ENCODE results near the gene PNO1.
A peak's percentile ranks its signal among the peaks of the same experiment; 100 is the strongest.
"Not testable (repeated sequence)": the region's sequence is repeated elsewhere in the genome, so short reads cannot be mapped to it uniquely, and the experiment has no call there.

The PNO1 gene

GRCh38 chr2:68156419-68156818 is 1.3 kb upstream of the PNO1 start:
- no peak for DNase-seq (ENCODE audit: low spot score)

GRCh38 chr2:68157002-68157401 is 686 bp upstream of the PNO1 start:
- DNase-seq (ENCODE audit: low spot score): no peak

GRCh38 chr2:68158134-68158447 is 403 bp downstream of the PNO1 start:
- no peak for DNase-seq (ENCODE audit: low spot score)

- no peak for DNase-seq (ENCODE audit: low spot score)
Measured at GRCh38 chr2:68163641-68164040, 6.0 kb downstream of the PNO1 start.

GRCh38 chr2:68167186-68167585 is 9.5 kb downstream of the PNO1 start:
- no peak for DNase-seq (ENCODE audit: low spot score)

- no peak for DNase-seq (ENCODE audit: low spot score)
Measured at GRCh38 chr2:68169308-68169707, 11.6 kb downstream of the PNO1 start.

GRCh38 chr2:68171146-68171545 is 13.5 kb downstream of the PNO1 start:
- DNase-seq (ENCODE audit: low spot score): no peak

- no peak for DNase-seq (ENCODE audit: low spot score)
Measured at GRCh38 chr2:68171684-68172083, 14.0 kb downstream of the PNO1 start.

- no peak for DNase-seq (ENCODE audit: low spot score)
Measured at GRCh38 chr2:68172521-68172920, 14.8 kb downstream of the PNO1 start.

- no peak for DNase-seq (ENCODE audit: low spot score)
Measured at GRCh38 chr2:68172990-68173700, 15.5 kb downstream of the PNO1 start.

- DNase-seq (ENCODE audit: low spot score): not testable (repeated sequence)
Measured at GRCh38 chr2:68175210-68175609, 17.5 kb downstream of the PNO1 start.

- no peak for DNase-seq (ENCODE audit: low spot score)
Measured at GRCh38 chr2:68176657-68177056, 19.0 kb downstream of the PNO1 start.

GRCh38 chr2:68177541-68177940 is 19.9 kb downstream of the PNO1 start:
- no peak for DNase-seq (ENCODE audit: low spot score)

GRCh38 chr2:68178432-68178831 is 20.7 kb downstream of the PNO1 start:
- DNase-seq (ENCODE audit: low spot score): no peak

GRCh38 chr2:68178954-68179627 is 21.4 kb downstream of the PNO1 start:
- DNase-seq (ENCODE audit: low spot score): no peak

GRCh38 chr2:68182902-68183301 is 25.2 kb downstream of the PNO1 start:
- DNase-seq (ENCODE audit: low spot score): no peak

GRCh38 chr2:68185541-68186164 is 28.0 kb downstream of the PNO1 start:
- DNase-seq (ENCODE audit: low spot score): peak; percentile 65

GRCh38 chr2:68187329-68187728 is 29.6 kb downstream of the PNO1 start:
- DNase-seq (ENCODE audit: low spot score): no peak

GRCh38 chr2:68188831-68189230 is 31.1 kb downstream of the PNO1 start:
- DNase-seq (ENCODE audit: low spot score): no peak

- no peak for DNase-seq (ENCODE audit: low spot score)
Measured at GRCh38 chr2:68189991-68190784, 32.5 kb downstream of the PNO1 start.

GRCh38 chr2:68190991-68191731 is 33.5 kb downstream of the PNO1 start:
- DNase-seq (ENCODE audit: low spot score): no peak

GRCh38 chr2:68193144-68193543 is 35.5 kb downstream of the PNO1 start:
- no peak for DNase-seq (ENCODE audit: low spot score)
